Endothelial cell of umbilical vein (primary cell): Measurements from ENCODE around the gene PGAM1. TPM values are rescaled to one million over a fixed set of nuclear protein-coding genes. Genes with fewer than 3 reads are reported as not detected.

Source experiments
- BruUV-seq: library from RNA; stranded (reverse); fragments of 400-500 nt; replicated peaks from 2 replicates; lab custom pipeline; 2021; lab: Mats Ljungman, UMichigan
- CTCF ChIA-PET: fragments of 300-600, 350-600 bp; sonication (Branson Sonifier 250); formaldehyde crosslinking; loops from one replicate; lab custom pipeline; 2021; ENCODE audit warnings: antibody characterized with exemption, inconsistent platforms; lab: Charles Lee
- POLR2A ChIA-PET: fragments of 300-600, 350-600 bp; sonication (Branson Sonifier 250); formaldehyde crosslinking; loops from one replicate; lab custom pipeline; 2021; ENCODE audit warnings: antibody characterized with exemption, inconsistent platforms; lab: Charles Lee
- DNase-seq: peaks from one replicate; pipeline ENCODE4 v3.0.0-alpha.2; 2011; ENCODE audit warnings: low read depth, low spot score
- FAIRE-seq: peaks from 2 replicates; lab custom pipeline; 2011; peaks lifted over from hg19 to GRCh38; lab: Jason Lieb, UNC
- H2AFZ ChIP-seq: 2 replicates; pipeline ENCODE4 v1.6.0; 2012; ENCODE audit warnings: low read depth, low read length, control low read depth, inconsistent platforms
- H3K27ac ChIP-seq: 2 replicates; pipeline ENCODE4 v1.5.1; 2011; ENCODE audit warnings: low read depth, mild to moderate bottlenecking, control low read depth, low read length, moderate library complexity; ENCODE audit not compliant: insufficient read depth
- H3K27me3 ChIP-seq, 2 experiments: 2 replicates each; pipeline versions ENCODE4 v1.6.0 to v1.6.1; 2011; ENCODE audit warnings: low read length in 2 of 2, mixed read lengths in 1 of 2; ENCODE audit not compliant: control insufficient read depth in 2 of 2, insufficient read depth in 2 of 2
- H3K36me3 ChIP-seq, 2 experiments: 2 replicates in 1 of 2; 3 replicates in 1 of 2; pipeline ENCODE4 v1.5.1; 2011; ENCODE audit warnings: low read length in 2 of 2, mild to moderate bottlenecking in 1 of 2, moderate library complexity in 1 of 2; ENCODE audit not compliant: control insufficient read depth in 2 of 2, insufficient read depth in 2 of 2; ENCODE audit errors: extremely low read depth in 1 of 2
- H3K4me1 ChIP-seq: 3 replicates; pipeline ENCODE4 v1.5.1; 2011; ENCODE audit warnings: mild to moderate bottlenecking, low read length; ENCODE audit not compliant: control insufficient read depth, insufficient read depth; ENCODE audit errors: extremely low read depth
- H3K4me2 ChIP-seq: 2 replicates; pipeline ENCODE4 v1.6.1; 2011; ENCODE audit warnings: low read length, control low read depth, mixed read lengths; ENCODE audit not compliant: insufficient read depth
- H3K4me3 ChIP-seq, 3 experiments: fragments of 200-600 bp in 1 of 3; sonication (generic), shearing (Covaris generic) in 1 of 3; replicated peaks in 1 of 3; 2 replicates each; pipeline ENCODE4 v1.5.1; 2011 to 2016; ENCODE audit warnings: control low read depth in 3 of 3, low read length in 3 of 3, mild to moderate bottlenecking in 2 of 3, inconsistent platforms in 1 of 3, low read depth in 1 of 3, moderate library complexity in 1 of 3; ENCODE audit not compliant: insufficient read depth in 1 of 3
- H3K79me2 ChIP-seq: 2 replicates; pipeline ENCODE4 v1.6.0; 2012; ENCODE audit warnings: low read length, inconsistent platforms; ENCODE audit not compliant: control insufficient read depth, insufficient read depth
- H3K9ac ChIP-seq: replicated peaks from 2 replicates; pipeline ENCODE3; 2011; ENCODE audit warnings: low read length, control low read depth; ENCODE audit not compliant: insufficient read depth; ENCODE audit errors: extremely low read depth
- H3K9me1 ChIP-seq: replicated peaks from 3 replicates; pipeline ENCODE4 v1.6.0; 2011; ENCODE audit warnings: mild to moderate bottlenecking, low read length; ENCODE audit not compliant: control insufficient read depth, insufficient read depth; ENCODE audit errors: extremely low read depth
- H3K9me3 ChIP-seq: replicated peaks from 2 replicates; pipeline ENCODE4 v1.5.1; 2012; ENCODE audit warnings: low read length, inconsistent platforms; ENCODE audit not compliant: control insufficient read depth, insufficient read depth
- H4K20me1 ChIP-seq: replicated peaks from 2 replicates; pipeline ENCODE3; 2011; ENCODE audit warnings: mild to moderate bottlenecking, low read length; ENCODE audit not compliant: control insufficient read depth, insufficient read depth; ENCODE audit errors: extremely low read depth
- EZH2 ChIP-seq: IDR thresholded peaks from 2 replicates; pipeline ENCODE4 v1.6.1; 2012; ENCODE audit warnings: borderline replicate concordance, low read depth, mild to moderate bottlenecking, moderate library complexity, low read length, inconsistent platforms; ENCODE audit not compliant: severe bottlenecking
- FOS ChIP-seq: IDR thresholded peaks from 2 replicates; pipeline ENCODE4 v1.6.1; 2011; ENCODE audit warnings: mild to moderate bottlenecking, low read length, moderate library complexity, borderline replicate concordance; ENCODE audit not compliant: insufficient read depth
- GATA2 ChIP-seq: IDR thresholded peaks from 2 replicates; pipeline ENCODE4 v1.7.0; 2011; ENCODE audit warnings: low read depth, mild to moderate bottlenecking, moderate library complexity, mixed read lengths, low read length; ENCODE audit not compliant: insufficient read length, insufficient read depth
- JUN ChIP-seq: IDR thresholded peaks from 2 replicates; pipeline ENCODE4 v1.6.1; 2011; ENCODE audit warnings: borderline replicate concordance, low read depth; ENCODE audit not compliant: insufficient read length, insufficient read depth
- MYC ChIP-seq: IDR thresholded peaks from one replicate; pipeline ENCODE4 v1.6.1; 2011; ENCODE audit warnings: mild to moderate bottlenecking, low read depth, low read length
- POLR2A ChIP-seq: IDR thresholded peaks from 2 replicates; pipeline ENCODE4 v1.6.1; 2012; ENCODE audit warnings: low read depth, mild to moderate bottlenecking, control low read depth, low read length
- POLR2AphosphoS5 ChIP-seq: IDR thresholded peaks from 2 replicates; pipeline ENCODE4 v1.6.1; 2012; ENCODE audit warnings: low read depth, mild to moderate bottlenecking, control low read depth, low read length, moderate library complexity; ENCODE audit not compliant: insufficient read depth
- dilution Hi-C: fragments of 300-500 bp; cut with MboI; formaldehyde crosslinking; loops from one replicate; pipeline ENCODE4 v1.15.0; 2019; ENCODE audit warnings: low sequenced_read_pairs; ENCODE audit not compliant: extremely low pct_ligation_motif_present
- intact Hi-C: fragments of 100-400 bp; cut with micrococcal nuclease; formaldehyde crosslinking; loops from one replicate; pipeline ENCODE4 v1.10.0; 2022
- polyA plus RNA-seq, 4 experiments: library from polyadenylated mRNA; depleted of rRNA in 3 of 4; stranded (reverse) in 3 of 4; unstranded in 1 of 4; fragments of >200 nt; gene quantifications; 2 replicates each; pipeline versions ENCODE4 v1.2.1 to v1.2.3, GENCODE V29; 2011 to 2012; ENCODE audit warnings: missing spikeins in 1 of 4
- total RNA-seq: library from RNA; stranded (reverse); gene quantifications from 2 replicates; pipeline ENCODE4 v1.2.3, GENCODE V29; 2021
- TF ChIP-seq, protein P1 (sequence below), 2 donors: IDR thresholded peaks; 1 replicate in 1 of 2; 2 replicates in 1 of 2; pipeline ENCODE4 v1.5.1; 2011; ENCODE audit warnings: low read length in 2 of 2, mild to moderate bottlenecking in 2 of 2, moderate library complexity in 2 of 2, control low read depth in 1 of 2, inconsistent platforms in 1 of 2, low read depth in 1 of 2; ENCODE audit not compliant: insufficient read depth in 1 of 2; ENCODE audit errors: extremely low read depth in 1 of 2
- TF ChIP-seq, protein P2 (sequence below): IDR thresholded peaks from 2 replicates; pipeline ENCODE4 v1.6.1; 2011; ENCODE audit not compliant: insufficient read depth, insufficient read length

PGAM1 gene
- total and polyA plus RNA-seq, 2 donors (not counting 3 experiments of a cell fraction or from before 2014, with no cell fraction given), result 375 TPM

- POLR2A ChIA-PET, result no interaction called here
- Histone ChIP-seq H4K20me1 (no peaks in the 10 kb centered on the region), H3K9me1 (no peaks in the 10 kb centered on the region), H3K4me3 (peak overlapping the region in 1 of 3 experiments; percentile 31), H3K9me3 (no peaks in the 10 kb centered on the region), H3K4me1 (no peaks in the 10 kb centered on the region), H3K9ac (no peak overlapping the region), H2AFZ (peak overlapping the region; percentile 74), H3K27me3 (no peaks in the 10 kb centered on the region), H3K36me3 (no peaks in the 10 kb centered on the region), H3K27ac (no peak overlapping the region), H3K4me2 (peak overlapping the region; percentile 64), H3K79me2 (no peaks in the 10 kb centered on the region)
- BruUV-seq, result no TSS peak
- TF ChIP-seq GATA2, result no peak
- TF ChIP-seq, protein P1, sequence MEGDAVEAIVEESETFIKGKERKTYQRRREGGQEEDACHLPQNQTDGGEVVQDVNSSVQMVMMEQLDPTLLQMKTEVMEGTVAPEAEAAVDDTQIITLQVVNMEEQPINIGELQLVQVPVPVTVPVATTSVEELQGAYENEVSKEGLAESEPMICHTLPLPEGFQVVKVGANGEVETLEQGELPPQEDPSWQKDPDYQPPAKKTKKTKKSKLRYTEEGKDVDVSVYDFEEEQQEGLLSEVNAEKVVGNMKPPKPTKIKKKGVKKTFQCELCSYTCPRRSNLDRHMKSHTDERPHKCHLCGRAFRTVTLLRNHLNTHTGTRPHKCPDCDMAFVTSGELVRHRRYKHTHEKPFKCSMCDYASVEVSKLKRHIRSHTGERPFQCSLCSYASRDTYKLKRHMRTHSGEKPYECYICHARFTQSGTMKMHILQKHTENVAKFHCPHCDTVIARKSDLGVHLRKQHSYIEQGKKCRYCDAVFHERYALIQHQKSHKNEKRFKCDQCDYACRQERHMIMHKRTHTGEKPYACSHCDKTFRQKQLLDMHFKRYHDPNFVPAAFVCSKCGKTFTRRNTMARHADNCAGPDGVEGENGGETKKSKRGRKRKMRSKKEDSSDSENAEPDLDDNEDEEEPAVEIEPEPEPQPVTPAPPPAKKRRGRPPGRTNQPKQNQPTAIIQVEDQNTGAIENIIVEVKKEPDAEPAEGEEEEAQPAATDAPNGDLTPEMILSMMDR (IDR thresholded peaks at IDR 0.05; ENCODE audit: extremely low read depth in 1 of 2, insufficient read depth in 1 of 2, low read depth in 1 of 2, low read length in 2 of 2), result peak; percentile 59 to 76
- peak; percentile 86 for DNase-seq
- intact Hi-C loops (loop anchor here (1.0 to 5.0 kb wide), 5 partner anchors 18 to 205 kb away; partner anchors contain the start of genes EXOSC1 and ZDHHC16), dilution Hi-C loops (no loop called here)
- CTCF ChIA-PET, result interaction anchor here (0.8 to 4.6 kb wide), 12 partner anchors 9 to 205 kb away, joined by 3 to 24 read pairs (median 4); partner anchors contain the start of gene PGAM1
- FAIRE-seq, result peak; percentile 92
Measured at GRCh38 chr10:97407211-97407951, 18.6 kb upstream of the PGAM1 start.

- no peak overlapping the region for H3K4me2 ChIP-seq
- FAIRE-seq, result no peak
- TF ChIP-seq FOS (no peak), POLR2AphosphoS5 (no peak), EZH2 (no peak), JUN (no peak), POLR2A (no peak), MYC (no peak), GATA2 (no peak)
- TF ChIP-seq, protein P2, sequence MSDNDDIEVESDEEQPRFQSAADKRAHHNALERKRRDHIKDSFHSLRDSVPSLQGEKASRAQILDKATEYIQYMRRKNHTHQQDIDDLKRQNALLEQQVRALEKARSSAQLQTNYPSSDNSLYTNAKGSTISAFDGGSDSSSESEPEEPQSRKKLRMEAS, result no peak
- TF ChIP-seq, protein P1 (IDR thresholded peaks at IDR 0.05; ENCODE audit: extremely low read depth in 1 of 2, insufficient read depth in 1 of 2, low read depth in 1 of 2, low read length in 2 of 2), result no peak
- H3K4me1 ChIP-seq, result no peaks in the 10 kb centered on the region
- intact Hi-C loops, result loop anchor here (1.0 to 5.0 kb wide), 5 partner anchors 17 to 204 kb away; partner anchors contain the start of genes EXOSC1 and ZDHHC16
- H2AFZ ChIP-seq, result no peak overlapping the region
- H3K9me1 ChIP-seq, result no peaks in the 10 kb centered on the region
- H3K27me3 ChIP-seq, result no peaks in the 10 kb centered on the region
- ChIA-PET POLR2A (no interaction called here), CTCF (interaction anchor here (1.0 to 4.6 kb wide), 8 partner anchors 13 to 205 kb away, joined by 3 to 24 read pairs (median 4); no protein-coding TSS in a partner anchor)
- no peak for DNase-seq
- H3K4me3 ChIP-seq, result no peak overlapping the region
- H3K9me3 ChIP-seq, result no peaks in the 10 kb centered on the region
- no TSS peak for BruUV-seq
- dilution Hi-C loops, result no loop called here
- no peaks in the 10 kb centered on the region for H3K36me3 ChIP-seq
- H4K20me1 ChIP-seq, result no peaks in the 10 kb centered on the region
- H3K27ac ChIP-seq, result no peak overlapping the region
- H3K79me2 ChIP-seq, result no peaks in the 10 kb centered on the region
- H3K9ac ChIP-seq, result no peak overlapping the region
Measured at GRCh38 chr10:97407952-97408248, 18.1 kb upstream of the PGAM1 start.
